DOHH2 (cell line): Measurements from ENCODE around the gene WDR76.

Source experiments
- EZH2phosphoT487 ChIP-seq: fragments of 200-600 bp; sonication (generic); IDR thresholded peaks from 2 replicates; pipeline ENCODE4 v1.6.1; 2017; ENCODE audit warnings: borderline replicate concordance, mild to moderate bottlenecking, antibody characterized with exemption, low read length, moderate library complexity, mixed read lengths
- TF ChIP-seq, protein P1 (sequence below): fragments of 200-600 bp; sonication (generic); IDR thresholded peaks from one replicate; pipeline ENCODE4 v1.5.1; 2014; ENCODE audit warnings: antibody characterized with exemption, mild to moderate bottlenecking, low read depth, low read length; ENCODE audit not compliant: poor library complexity, severe bottlenecking

GRCh38 chr15:43793647-43794046, 33.2 kb upstream of the WDR76 start:
- TF ChIP-seq, protein P1, sequence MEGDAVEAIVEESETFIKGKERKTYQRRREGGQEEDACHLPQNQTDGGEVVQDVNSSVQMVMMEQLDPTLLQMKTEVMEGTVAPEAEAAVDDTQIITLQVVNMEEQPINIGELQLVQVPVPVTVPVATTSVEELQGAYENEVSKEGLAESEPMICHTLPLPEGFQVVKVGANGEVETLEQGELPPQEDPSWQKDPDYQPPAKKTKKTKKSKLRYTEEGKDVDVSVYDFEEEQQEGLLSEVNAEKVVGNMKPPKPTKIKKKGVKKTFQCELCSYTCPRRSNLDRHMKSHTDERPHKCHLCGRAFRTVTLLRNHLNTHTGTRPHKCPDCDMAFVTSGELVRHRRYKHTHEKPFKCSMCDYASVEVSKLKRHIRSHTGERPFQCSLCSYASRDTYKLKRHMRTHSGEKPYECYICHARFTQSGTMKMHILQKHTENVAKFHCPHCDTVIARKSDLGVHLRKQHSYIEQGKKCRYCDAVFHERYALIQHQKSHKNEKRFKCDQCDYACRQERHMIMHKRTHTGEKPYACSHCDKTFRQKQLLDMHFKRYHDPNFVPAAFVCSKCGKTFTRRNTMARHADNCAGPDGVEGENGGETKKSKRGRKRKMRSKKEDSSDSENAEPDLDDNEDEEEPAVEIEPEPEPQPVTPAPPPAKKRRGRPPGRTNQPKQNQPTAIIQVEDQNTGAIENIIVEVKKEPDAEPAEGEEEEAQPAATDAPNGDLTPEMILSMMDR = no peak
- no peak for TF ChIP-seq EZH2phosphoT487
